Stimulated activated CD8-positive, alpha-beta memory T cell treated with anti-CD3 and anti-CD28 coated beads, Interleukin-7, amount 100 ng/mL, for 48 hours (primary cell): ENCODE results near the gene SPNS3.
A peak's percentile ranks its signal among the peaks of the same experiment; 100 is the strongest.

Source experiments
- DNase-seq, 2 donors: peaks; one replicate each; pipeline ENCODE4 v3.0.0-alpha.2; 2020; ENCODE audit warnings: low read depth in 1 of 2; ENCODE audit errors: extremely low read depth in 1 of 2

Gene SPNS3, protein sequence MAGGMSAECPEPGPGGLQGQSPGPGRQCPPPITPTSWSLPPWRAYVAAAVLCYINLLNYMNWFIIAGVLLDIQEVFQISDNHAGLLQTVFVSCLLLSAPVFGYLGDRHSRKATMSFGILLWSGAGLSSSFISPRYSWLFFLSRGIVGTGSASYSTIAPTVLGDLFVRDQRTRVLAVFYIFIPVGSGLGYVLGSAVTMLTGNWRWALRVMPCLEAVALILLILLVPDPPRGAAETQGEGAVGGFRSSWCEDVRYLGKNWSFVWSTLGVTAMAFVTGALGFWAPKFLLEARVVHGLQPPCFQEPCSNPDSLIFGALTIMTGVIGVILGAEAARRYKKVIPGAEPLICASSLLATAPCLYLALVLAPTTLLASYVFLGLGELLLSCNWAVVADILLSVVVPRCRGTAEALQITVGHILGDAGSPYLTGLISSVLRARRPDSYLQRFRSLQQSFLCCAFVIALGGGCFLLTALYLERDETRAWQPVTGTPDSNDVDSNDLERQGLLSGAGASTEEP

DNA sequence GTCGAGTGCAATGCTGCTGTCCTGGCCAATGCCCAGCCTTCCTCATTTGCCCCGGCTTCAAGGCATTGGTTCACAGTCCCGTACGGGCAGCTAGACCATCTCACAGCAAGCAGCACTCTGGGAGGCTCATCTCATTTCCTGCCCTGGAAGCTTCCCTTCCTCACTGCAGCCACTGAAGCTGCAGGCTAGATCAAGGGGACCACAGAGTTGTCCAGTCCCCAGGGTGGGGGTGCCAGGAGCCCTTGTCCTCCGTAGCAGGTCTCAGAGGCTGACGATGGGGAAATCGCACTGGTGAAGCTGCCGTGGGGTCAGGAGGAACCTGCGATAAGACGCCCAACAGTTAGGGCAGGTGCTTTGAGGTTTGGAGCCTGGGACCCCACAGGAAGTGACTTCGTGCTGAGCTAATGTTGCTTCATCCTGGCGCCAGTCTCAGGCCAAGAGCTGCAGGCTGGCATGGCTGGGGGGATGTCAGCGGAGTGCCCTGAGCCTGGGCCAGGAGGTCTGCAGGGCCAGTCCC lies at the start of gene SPNS3:
Gene SPNS3 (plus strand): TSS at position 426 of the 517 bp plus-strand sequence. CDS start 28 bp downstream, at position 454.
- DNase-seq: peak; percentile 16 to 48

DNA sequence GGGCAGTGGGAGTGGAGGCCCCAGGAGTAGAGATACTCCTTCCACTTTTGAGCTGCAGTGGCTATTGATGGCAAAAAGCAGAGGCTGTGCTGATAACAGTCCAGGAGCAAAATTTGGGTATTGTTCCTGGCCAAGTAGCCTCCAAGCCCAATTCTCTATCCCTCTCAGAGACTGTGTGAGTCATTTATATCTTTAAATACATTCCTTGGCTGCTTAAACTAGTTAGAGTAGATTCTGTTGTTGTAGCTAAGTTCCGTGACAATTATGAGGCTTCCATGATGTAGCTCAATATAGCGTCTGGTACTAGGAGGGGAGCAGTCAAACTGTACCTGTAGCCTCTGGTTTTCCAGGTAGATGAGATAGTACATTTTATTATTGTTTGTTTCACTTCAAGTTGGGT lies 47.3 kb upstream of the SPNS3 start:
- DNase-seq: no peak

DNA sequence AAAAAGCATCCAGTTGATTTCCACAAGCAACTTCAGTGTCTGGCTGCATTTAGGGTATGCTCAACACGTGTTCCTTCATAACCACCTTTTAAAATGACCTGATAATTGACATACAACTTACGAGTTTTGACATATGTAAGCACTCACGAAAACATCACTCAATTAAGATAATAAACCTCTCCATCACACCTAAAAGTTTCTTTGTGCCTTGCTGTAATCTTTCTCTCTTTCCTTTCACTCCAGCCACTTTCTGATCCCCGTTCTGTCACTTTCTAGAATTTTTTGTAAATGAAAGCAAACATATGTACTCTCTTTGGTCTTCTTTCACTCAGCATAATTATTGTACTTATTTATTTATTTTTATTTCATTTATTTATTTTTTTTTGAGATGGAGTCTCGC lies 46.6 kb upstream of the SPNS3 start:
- no peak for DNase-seq

DNA sequence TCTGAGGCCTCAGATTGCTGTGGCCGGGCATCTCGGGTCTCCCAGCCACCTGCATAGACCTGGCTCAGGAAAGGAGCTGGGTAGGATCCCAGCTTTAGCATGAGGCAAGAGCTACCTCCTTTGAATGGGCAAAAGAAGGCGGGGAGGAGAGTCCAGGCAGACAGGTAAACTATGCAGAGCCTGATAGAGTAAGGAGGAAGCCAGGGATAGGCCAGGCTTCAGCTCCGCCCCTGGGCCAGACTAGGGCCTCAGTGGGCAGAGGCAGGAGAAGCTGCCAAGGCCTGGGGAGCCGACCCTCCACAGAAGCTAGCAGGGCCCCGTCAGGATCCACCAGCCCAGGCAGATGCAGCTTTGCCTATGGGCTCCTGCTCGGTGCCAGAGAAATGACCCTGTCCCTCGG lies 44.7 kb upstream of the SPNS3 start:
- DNase-seq: no peak

DNA sequence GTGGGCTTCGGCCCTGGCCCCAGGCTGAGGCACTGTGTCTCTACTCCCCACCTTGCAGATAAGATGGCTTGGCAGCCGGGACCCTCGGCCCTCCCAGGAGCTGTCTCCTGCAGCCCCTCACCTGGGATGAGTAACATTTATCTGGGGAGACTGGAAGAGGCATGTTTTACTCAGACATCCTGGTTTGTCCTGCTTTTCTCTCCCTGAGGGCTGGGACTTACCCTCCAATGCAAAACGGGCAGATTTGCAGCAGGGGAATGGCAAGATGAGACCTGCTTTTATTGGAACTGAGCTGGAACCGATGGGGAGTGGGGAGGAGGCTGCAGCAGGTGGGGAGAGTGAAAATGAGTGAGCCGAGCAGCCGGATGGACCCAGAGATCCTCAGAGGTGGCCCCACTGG lies 39.9 kb upstream of the SPNS3 start:
- no peak for DNase-seq

DNA sequence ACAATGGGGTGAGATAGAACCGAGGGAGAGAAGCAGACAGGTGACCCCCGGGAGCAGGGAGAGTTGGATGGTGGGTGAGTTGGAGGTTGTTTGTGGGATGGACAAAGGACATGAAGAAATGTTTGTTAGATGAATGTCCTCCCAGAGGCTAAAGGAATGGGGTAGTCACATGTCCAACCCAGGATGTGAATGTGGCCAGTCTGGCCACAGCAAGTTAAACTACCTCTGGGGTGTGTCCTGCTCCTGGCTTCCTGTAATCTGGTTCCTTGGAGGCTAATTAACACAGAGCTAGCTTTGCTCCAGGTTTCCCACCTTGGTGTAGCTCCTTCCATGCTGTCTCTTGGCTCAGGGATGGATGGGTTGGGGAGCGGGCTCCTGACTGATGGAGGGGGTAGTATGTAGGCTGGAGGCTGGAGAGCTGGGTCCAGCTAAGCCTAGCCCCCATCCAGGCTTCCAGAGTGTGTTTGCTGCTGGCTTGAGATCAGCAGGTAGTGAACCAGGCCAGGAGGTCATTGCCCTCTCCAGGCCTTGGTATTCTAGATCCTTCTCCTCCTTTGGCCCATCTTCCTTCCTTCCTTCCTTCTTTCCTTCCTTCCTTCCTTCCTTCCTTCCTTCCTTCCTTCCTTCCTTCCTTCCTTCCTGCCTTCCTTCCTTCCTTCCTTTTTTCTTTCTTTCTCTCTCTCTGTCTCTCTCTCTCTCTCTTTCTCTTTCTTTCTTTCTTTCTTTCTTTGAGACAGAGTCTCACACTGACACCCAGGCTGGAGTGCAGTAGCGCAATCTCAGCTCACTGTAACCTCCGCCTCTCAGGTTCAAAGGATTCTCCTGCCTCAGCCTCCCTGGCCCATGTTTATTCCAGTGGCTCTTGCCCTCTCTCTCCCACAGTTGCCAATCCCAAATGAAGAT lies 39.3 kb upstream of the SPNS3 start:
- no peak for DNase-seq

DNA sequence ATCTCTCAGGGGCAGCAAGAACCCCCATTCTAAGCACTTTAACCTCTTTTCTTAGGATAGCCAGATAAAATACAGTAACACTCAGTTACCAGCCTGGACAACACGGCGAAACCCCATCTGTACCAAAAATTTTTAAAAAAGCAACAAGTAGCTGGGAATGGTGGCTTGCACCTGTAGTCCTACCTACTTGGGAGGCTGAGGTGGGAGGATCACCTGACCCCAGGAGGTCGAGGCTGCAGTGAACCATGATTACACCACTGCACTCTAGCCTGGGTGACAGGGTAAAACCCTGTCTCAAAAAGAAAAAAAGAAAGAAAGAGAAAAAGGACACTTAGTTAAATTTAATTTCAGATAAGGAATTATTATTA lies 38.6 kb upstream of the SPNS3 start:
- DNase-seq: no peak

DNA sequence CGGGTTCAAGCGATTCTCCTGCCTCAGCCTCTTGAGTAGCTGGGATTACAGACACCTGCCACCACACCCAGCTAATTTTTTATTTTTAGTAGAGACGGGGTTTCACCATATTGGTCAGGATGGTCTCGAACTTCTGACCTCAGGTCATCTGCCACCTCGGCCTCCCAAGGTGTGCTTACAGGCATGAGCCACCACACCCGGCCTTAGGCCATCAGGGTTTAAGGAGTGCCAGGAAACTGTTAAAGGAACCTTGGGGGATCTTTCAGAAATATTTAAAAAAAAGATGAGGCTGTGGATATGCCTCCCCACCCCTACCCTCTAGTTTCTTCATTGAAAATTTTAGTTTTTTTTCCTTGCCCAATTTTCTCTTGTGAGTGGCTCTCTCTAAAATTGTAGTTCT lies 35.9 kb upstream of the SPNS3 start:
- DNase-seq: no peak

DNA sequence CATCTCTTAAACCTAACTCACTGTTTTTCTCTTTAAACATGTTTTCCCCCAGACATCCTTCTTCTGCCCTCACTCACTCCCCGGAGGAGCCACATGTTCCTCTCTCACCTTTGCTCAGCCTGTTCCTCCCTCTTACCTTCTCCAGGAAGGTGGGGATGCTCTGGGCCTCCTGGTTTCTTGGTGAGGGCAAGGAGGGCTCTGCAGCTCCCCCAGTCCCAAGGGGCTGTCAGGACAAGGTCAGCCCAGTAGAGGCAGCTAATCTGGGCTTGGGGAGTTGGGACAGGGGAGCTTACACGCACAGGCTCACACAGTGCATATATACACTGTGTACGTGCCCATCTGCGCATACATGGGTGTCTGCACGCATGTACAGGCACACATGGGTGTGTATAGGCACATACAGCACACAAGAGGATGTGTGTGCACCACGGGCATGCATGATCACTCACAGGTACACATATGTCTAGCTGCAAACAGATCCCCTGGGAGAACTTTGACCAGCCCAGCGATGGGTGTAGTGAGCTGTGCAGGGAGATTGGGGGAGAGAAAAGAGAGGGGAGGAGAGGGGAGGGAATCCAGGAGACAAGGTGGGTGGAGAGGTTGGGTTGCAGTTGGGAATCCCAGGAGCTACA lies 28.6 kb upstream of the SPNS3 start:
- DNase-seq: no peak

DNA sequence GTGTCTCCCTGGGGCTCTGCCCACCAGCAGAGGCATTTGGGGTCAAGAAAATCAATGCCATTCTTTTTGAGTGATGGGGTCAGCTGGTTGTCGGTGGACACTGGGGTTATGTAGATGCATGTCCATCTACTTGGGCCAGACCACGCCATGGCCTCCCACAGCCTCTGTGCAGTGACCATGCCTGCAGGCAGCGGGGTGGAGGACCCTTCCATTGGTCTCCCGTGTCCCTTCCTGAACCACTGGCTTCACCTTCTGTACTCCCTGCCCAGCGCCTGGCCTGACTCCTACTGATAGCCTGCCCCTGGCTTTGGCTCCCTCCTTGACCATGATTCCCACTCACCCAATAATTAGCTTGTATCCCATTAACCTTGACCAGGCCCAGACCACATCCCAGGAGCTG lies 28.0 kb upstream of the SPNS3 start:
- no peak for DNase-seq

DNA sequence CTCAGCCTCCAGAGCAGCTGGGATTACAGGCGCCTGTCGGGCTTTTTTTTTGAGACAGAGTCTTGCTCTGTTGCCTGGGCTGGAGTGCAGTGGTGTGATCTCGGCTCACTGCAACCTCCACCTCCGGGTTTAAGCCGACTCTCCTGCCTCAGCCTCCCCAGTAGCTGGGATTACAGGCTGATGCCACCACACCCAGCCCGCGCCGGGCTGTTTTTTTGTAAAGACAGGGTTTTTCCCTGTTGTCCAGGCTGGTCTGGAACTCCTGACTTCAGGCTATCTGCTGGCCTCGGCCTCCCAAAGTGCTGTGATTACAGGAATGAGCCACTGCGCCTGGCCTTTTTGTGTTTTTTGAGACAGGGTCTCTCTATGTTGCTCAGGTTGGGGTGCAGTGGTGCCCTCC lies 27.4 kb upstream of the SPNS3 start:
- no peak for DNase-seq

DNA sequence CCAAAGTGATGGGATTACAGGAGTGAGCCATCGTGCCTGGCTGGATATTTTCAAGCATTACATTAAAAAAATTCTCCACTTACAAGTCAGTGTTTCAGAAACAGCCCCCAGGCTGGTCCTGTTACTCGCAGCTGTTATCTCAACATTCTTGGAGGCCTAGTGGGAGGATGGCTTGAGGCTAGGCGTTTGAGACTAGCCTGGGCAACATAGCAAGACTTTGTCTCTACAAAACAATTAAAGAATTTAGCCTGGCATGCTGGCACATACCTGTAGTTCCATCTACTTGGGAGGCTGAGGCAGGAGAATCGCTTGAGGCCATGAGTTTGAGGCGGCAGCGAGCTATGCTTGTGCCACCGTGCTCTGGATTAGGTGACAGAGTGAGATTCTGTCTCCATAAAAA lies 26.5 kb upstream of the SPNS3 start:
- DNase-seq: no peak

DNA sequence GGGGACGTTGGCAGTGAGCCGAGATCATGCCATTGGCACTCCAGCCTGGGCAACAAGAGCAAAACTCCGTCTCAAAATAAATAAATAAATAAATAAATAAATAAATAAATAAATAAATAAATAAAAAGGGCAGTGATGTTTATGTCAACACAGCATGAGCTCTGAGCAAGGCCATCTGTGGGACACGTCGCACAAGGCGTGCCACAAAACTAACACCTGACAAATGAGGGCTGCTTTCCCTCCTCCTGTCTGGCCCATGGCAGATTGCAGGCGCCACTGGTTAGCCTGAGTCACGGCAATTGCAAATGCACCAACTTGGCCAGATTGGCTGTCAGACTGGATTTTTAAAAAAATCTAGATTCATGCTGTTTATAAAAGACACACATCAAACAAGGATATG lies 25.9 kb upstream of the SPNS3 start:
- DNase-seq: no peak

DNA sequence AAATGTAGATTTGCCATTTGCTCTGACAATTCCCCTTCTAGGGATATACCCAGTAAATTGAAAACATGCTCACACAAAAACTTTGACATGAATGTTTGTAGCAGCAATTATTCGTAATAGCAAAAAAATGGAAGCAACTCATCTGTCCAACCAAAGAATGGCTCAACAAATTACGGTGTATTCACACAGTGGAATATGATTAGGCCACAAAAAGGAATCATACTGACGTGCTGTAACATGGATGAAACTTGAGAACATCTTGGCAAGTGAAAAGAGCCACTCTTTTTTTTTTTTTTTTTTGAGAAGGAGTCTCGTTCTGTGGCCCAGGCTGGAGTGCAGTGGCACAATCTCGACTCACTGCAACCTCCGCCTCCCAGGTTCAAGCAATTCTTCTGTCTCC lies 24.1 kb upstream of the SPNS3 start:
- no peak for DNase-seq

DNA sequence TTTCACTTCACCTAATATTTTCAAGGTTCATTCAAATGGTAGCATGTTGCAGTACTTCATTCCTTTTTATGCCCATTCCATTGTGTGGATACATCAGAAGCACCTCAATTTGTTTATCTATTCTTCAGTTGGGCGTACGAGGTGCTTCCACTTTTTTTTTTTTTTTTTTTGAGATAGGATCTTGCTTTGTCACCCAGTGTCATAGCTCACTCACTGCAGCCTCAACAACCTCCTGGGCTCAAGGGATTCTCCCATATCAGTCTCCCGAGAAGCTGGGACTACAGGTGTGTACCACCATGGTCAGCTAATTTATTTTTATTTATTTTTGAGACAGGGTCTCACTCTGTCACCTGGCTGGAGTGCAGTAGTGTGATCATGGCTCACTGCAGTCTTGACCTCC lies 22.5 kb upstream of the SPNS3 start:
- DNase-seq: no peak

DNA sequence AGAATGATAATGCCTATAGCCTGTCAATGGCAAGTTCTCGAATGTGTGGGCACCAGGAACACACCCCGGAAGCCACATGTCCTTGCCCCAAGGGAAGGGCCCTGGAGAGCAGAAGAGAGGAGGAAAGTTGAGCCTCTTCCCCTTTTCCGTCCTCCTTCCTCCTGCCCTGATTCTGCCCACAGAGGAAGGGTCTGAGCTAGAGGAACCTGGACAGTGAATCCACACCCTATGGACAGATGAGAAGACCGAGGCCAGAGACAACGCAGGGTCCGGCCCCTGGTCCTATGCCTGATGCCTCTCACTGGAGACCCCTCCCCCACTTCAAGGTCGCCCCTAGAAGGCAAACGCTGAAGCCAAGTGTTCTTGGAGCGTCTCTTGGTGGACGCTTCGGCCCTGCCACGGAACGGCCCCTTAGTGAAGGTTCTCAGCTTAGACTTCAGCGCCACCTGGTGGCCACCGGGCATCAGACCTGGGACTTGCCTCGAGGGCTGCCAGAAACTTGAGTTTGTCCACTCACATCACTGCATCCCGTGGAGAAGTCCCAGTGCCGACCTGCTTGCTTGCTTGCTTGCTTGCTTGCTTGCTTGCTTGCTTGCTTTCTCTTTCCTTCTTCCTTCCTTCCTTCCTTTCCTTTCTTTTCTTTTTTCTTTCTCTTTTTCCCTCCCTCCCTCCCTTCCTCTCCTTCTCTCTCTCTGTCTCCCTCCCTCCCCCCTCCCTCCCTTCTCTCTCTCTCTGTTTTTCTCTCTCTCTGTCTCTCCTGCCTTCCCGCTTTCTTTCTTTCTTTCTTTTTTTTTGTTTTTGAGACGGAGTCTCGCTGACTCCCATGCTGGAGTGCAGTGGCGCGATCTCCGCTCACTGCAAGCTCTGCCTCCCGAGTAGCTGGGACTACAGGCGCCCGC lies 20.6 kb upstream of the SPNS3 start:
- DNase-seq: peak; percentile 69 to 81

DNA sequence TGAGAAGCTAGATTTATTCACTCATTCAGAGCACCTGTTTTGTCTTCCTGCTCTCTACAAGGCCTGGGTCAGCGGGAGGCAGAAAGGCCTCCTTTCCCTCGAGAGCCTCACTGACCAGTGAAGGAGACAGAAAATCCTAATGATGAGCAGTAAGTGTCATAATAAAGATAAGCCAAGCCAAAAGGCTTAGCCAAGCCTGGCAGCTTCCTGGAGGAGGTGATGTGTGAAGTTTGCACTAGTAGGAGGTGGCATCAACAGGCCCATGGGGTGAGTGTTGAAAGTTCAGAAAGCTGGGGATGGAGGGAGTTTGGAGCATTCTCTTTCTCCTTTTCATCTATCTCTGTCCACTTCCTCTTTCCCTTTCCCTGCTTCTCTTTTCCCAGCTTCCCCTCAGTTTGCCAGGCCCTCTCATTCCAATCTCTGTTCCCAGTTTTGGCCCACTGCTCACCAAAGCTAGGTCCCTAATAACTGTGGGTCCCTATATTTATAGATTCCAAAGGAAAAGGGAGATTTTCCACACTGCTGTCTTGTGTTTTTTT lies 16.5 kb upstream of the SPNS3 start:
- no peak for DNase-seq

DNA sequence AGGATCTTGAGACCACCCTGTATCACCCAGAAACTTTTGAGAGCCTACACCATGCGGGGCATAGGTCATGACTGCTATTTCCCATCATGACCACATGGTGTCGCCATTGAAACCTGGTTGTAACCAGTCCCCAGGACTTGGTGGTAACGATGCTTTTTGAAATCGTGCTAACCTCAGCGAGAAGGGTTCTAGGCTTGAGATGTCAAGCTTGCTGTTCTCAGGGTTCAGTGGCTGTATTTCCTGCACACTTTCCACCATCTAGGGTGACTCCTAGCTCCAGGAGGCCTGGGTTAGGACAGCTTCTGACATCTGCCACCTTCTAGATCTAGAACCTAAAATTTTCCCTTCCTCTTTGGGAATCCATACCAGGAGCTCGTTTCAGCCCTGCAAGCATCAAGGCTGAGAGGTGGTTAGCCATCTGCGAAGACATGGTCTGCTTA lies 13.0 kb upstream of the SPNS3 start:
- DNase-seq: peak in 1 of 2 donors; percentile 54

DNA sequence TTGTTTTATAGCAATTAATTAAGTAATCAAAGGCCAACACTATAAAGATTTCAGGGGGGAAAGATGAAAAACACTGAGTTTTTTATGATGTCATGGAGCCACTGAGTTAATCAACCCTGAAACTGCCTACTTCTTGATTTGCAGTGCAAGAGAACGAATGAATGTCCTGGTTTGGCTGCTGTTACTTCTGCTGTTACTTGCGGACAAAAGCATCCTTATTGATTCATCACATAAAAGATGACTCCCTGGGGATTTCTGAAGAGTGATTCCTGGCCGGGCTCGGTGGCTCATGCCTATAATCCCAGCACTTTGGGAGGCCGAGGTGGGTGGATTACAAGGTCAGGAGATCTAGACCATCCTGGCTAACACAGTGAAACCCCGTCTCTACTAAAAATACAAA lies 10.9 kb upstream of the SPNS3 start:
- DNase-seq: no peak

DNA sequence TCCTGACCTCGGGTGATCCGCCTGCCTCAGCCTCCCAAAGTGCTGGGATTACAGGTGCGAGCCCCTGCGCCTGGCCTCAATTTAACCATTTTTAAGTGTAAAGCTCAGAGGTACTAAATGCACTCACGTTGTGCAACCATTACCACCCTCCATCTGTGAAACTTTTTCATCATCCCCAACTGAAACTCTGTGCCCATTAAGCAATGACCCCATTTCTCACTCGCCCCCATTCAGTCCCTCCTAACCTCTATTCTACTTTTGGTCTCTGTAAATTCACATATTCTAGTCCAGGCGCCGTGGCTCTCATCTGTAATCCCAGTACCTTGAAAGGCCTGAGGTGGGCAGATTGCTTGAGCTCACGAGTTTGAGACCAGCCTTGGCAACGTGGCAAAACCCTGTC lies 8.3 kb upstream of the SPNS3 start:
- DNase-seq: no peak
